Neural crest cell (in vitro differentiated cells): ENCODE results near the gene AGTRAP. TPM values are rescaled to one million over a fixed set of nuclear protein-coding genes. Genes with fewer than 3 reads are reported as not detected.

Experiments
- DNase-seq: peaks from one replicate; pipeline ENCODE4 v3.0.0; 2021; ENCODE audit warnings: low read depth, mixed read lengths, low spot score
- H3K27ac Mint-ChIP-seq: one replicate; pipeline ENCODE4 v1.8.0; 2021; ENCODE audit warnings: mild to moderate bottlenecking, mixed read lengths; ENCODE audit not compliant: unreplicated experiment
- H3K27me3 Mint-ChIP-seq: 2 replicates; pipeline ENCODE4 v1.8.0; 2021; ENCODE audit warnings: low read depth, mild to moderate bottlenecking, mixed read lengths
- H3K36me3 Mint-ChIP-seq: 2 replicates; pipeline ENCODE4 v1.8.0; 2021; ENCODE audit warnings: low read depth, mild to moderate bottlenecking, mixed read lengths
- H3K4me1 Mint-ChIP-seq: 2 replicates; pipeline ENCODE4 v1.8.0; 2021; ENCODE audit warnings: mixed read lengths
- H3K4me3 Mint-ChIP-seq: one replicate; pipeline ENCODE4 v1.8.0; 2021; ENCODE audit warnings: mild to moderate bottlenecking, mixed read lengths
- H3K9me3 Mint-ChIP-seq: 2 replicates; pipeline ENCODE4 v1.8.0; 2021; ENCODE audit warnings: mixed read lengths
- CTCF ChIP-seq: fragments of 200-600 bp; sonication (generic); conservative IDR thresholded peaks from 2 replicates; pipeline ENCODE4 v1.5.0; 2021; ENCODE audit warnings: antibody characterized with exemption, mild to moderate bottlenecking
- total RNA-seq: library from RNA; stranded (reverse); gene quantifications from 2 replicates; pipeline ENCODE4 v1.2.1, GENCODE V29; 2021

AGTRAP gene
- total RNA-seq, 1 donor from 2014 or later, result 36.9 TPM

GRCh38 chr1:11790101-11790879, 54.4 kb downstream of the AGTRAP start:
- no peak overlapping the region for H3K4me3 Mint-ChIP-seq
- TF ChIP-seq CTCF, result no peak
- DNase-seq, result no peak
- H3K4me1 Mint-ChIP-seq, result peaks cover 3% of the 10 kb centered on the region
- no peaks in the 10 kb centered on the region for H3K36me3 Mint-ChIP-seq
- H3K9me3 Mint-ChIP-seq, result no peaks in the 10 kb centered on the region
- H3K27me3 Mint-ChIP-seq, result no peaks in the 10 kb centered on the region
- no peak overlapping the region for H3K27ac Mint-ChIP-seq

GRCh38 chr1:11790880-11791715, 55.2 kb downstream of the AGTRAP start:
- H3K36me3 Mint-ChIP-seq, result no peaks in the 10 kb centered on the region
- no peaks in the 10 kb centered on the region for H3K4me1 Mint-ChIP-seq
- no peaks in the 10 kb centered on the region for H3K27me3 Mint-ChIP-seq
- no peaks in the 10 kb centered on the region for H3K9me3 Mint-ChIP-seq
- H3K27ac Mint-ChIP-seq, result peak overlapping the region; percentile 73
- TF ChIP-seq CTCF, result no peak
- DNase-seq, result no peak
- no peak overlapping the region for H3K4me3 Mint-ChIP-seq

- no peak for DNase-seq
- Mint-ChIP-seq H3K4me3 (no peak overlapping the region), H3K36me3 (no peaks in the 10 kb centered on the region), H3K4me1 (no peaks in the 10 kb centered on the region), H3K9me3 (no peaks in the 10 kb centered on the region), H3K27me3 (no peaks in the 10 kb centered on the region), H3K27ac (peak overlapping the region; percentile 87)
- TF ChIP-seq CTCF, result no peak
Observed at GRCh38 chr1:11792106-11792505, 56.2 kb downstream of the AGTRAP start.

GRCh38 chr1:11793819-11794218, 57.9 kb downstream of the AGTRAP start:
- Mint-ChIP-seq H3K27ac (no peak overlapping the region), H3K36me3 (no peaks in the 10 kb centered on the region)
- no peak for TF ChIP-seq CTCF

GRCh38 chr1:11794446-11795237, 58.7 kb downstream of the AGTRAP start:
- no peak overlapping the region for H3K4me3 Mint-ChIP-seq
- H3K27ac Mint-ChIP-seq, result peak overlapping the region; percentile 12

More at GRCh38 chr1:11793819-11794218, 57.9 kb downstream of the AGTRAP start:
- no peaks in the 10 kb centered on the region for H3K4me1 Mint-ChIP-seq
- no peaks in the 10 kb centered on the region for H3K9me3 Mint-ChIP-seq
- no peaks in the 10 kb centered on the region for H3K27me3 Mint-ChIP-seq
- DNase-seq, result no peak
- H3K4me3 Mint-ChIP-seq, result no peak overlapping the region

More at GRCh38 chr1:11794446-11795237, 58.7 kb downstream of the AGTRAP start:
- Mint-ChIP-seq H3K4me1 (no peaks in the 10 kb centered on the region), H3K9me3 (no peaks in the 10 kb centered on the region), H3K36me3 (no peaks in the 10 kb centered on the region), H3K27me3 (no peaks in the 10 kb centered on the region)
- TF ChIP-seq CTCF, result no peak
- DNase-seq, result no peak
